HG03439 (cell line): ENCODE data around the gene SLC35A3.
"Not testable (repeated sequence)": the region's sequence is repeated elsewhere in the genome, so short reads cannot be mapped to it uniquely, and the experiment has no call there.

ENCODE experiments used
- ATAC-seq: cut with Tn5 transposase; IDR thresholded peaks from one replicate; pipeline ENCODE4 v1.9.1; 2021; ENCODE audit warnings: mild to moderate bottlenecking, moderate library complexity; ENCODE audit not compliant: unreplicated experiment

Gene SLC35A3

DNA sequence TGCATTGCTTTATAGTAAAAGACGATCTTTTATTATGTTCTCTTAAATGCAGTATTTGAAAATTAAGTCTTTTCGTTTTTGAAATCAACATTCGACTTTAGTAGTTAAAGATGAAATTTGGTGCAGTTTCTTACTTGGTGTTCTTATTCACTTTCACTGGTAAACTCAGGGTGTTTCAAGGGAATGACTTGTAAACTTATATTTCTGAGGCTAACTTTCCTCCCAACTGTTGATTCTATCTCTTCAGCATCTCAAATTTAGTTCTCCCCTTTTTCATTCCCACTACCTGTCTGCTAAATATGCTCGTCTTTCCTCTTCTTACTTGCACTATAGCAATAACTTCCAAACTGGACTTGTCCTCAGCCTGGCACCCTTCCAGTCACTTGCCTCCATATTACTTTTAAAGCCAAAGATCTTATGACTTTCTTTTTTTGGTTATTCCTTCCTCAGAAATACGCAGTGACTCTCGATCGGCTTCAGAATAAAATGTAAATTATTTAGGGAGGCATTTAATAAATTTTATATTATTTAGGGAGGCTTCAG lies 988 bp downstream of the SLC35A3 start:
- ATAC-seq: no peak

DNA sequence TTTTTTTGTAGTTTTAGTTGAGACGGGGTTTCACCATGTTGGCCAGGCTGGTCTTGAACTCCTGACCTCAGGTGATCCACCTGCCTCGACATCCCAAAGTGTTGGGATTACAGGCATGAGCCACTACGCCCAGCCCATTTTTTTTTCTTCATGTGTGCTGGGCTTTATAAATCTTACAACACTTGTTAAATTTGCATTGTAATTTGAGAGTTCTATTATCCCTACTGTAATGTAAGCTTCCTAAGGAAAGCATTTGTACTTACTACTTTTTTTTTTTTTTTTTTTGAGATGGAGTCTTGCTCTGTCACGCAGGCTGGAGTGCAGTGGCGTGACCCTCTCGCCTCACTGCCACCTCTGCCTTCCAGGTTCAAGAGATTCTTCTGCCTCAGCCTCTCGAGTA lies 2.3 kb downstream of the SLC35A3 start:
- ATAC-seq: not testable (repeated sequence)

- ATAC-seq: no peak
Observed at GRCh38 chr1:99975529-99975928, 5.7 kb downstream of the SLC35A3 start.

DNA sequence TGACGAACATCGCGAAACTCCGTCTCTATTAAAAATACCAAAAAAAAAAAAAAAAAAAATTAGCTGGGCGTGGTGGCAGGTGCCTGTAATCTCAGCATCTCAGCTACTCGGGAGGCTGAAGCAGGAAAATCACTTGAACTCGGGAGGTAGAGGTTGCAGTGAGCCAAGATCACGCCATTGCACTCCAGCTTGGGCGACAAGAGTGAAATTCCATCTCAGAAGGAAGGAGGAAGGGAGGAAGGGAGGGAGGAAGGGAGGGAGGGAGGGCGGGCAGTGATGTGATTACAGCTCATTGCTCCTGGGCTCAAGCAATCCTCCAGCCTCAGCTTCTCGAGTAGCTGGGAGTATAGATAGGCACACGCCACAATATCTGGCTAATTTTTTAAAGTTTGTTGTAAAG lies 7.5 kb downstream of the SLC35A3 start:
- not testable (repeated sequence) for ATAC-seq

DNA sequence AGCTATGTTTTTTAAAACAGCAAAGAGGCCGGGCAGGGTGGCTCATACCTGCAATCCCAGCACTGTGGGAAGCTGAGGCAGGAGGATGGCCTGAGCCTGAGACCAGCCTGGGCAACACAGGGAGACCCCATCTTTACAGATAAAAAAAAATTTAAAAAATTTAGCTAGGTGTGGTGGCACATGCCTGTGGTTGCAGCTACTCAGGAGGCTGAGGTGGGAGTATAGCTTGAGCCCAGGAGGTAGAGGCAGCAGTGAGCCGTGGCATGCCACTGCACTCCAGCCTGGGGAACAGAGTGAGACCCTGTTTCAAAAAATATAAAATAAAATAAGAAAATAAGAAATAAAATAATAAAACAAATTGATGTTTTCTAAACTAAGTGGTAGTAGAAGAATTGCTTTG lies 8.4 kb downstream of the SLC35A3 start:
- ATAC-seq: no peak

DNA sequence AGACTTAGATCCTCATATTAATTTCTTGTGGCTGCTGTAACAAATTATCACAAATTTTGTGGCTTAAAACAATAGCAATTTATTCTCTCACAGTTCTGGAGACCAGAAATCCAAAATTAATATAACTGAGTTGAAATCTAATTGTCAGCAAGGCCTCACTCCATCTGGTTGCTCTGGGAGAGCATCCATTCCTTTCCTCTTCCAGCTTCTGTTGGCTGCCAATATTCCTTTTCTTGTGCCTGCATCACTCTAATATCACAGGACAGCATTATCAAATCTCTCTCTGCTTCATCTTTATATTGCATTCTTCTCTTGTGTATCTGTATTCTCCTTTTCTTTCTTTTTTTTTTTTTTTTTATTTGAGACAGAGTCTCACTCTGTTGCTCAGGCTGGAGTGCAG lies 9.3 kb downstream of the SLC35A3 start:
- no peak for ATAC-seq

DNA sequence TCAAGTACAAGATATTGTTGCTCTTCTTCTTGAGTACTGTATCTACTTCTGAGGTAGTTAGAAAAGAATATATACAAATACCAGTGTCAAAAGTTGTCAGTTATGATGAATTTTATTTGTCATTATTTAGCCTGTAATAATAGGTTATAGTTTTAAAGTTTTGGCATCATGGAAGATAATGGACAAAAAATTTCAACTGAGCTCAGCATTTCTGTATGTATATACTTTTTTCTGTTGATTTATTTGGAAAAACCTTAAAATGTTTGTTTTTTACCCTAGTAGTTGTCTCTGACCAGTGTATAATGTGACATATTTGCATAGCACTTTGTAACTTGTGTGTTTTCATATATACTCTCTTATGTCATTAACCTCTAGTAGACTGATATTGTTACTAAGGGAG lies 11.1 kb downstream of the SLC35A3 start:
- no peak for ATAC-seq

DNA sequence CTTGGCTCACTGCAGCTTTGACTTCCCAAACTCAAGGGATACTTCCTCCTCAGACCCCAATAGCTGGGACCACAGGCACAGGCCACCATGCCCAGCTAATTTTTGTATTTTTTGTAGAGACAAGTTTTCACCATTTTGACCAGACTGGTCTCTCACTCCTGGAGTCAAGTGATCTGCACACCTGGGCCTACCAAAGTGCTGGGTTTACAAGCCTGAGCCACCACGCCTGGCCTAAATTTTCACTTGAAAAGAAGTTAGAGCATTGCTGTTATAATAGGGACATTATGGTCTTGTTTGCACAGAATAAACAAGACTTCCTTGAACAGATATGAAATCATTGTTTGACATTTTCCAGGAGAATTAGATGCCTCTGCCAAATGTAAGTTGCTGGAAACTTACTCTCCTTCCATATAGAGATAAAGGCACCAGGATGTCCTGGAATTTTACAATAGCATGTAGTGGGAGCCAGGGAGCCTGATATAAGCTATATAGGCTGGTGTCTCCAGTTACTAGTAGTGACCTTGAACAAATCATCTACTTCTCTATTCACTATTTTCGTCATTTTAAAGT lies 16.9 kb downstream of the SLC35A3 start:
- ATAC-seq: no peak

- no peak for ATAC-seq
Observed at GRCh38 chr1:99988210-99988765, 18.5 kb downstream of the SLC35A3 start.

DNA sequence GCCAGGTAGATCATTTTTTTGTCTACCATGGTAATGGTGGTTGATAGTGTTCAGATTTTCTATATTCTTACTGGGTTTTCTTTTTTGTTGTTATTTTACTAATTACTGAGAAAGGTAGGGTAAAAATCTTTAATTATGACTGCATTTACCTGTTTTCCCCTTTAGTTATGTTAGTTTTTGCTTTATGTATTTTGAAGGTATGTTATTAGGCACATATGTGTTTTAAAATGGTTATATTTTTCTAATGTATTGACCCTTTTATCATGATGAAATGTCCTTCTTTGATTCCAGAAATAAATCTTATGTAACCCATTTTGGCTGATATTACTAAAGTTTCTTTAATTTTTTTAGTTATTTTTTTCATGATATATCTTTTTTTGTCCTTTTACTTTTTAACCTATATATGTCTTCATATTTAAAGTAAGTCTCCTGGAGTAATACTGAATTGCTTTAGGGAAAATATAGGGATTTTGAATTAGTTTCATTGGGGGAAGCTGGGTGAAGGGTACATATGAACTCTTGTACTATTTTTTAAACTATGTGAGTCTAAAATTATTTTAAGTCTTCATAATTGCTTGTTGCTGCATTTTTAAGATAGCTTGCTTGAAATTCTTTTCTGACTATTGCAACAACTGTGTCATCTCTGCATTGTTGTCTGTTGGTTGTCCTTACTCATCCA lies 22.4 kb downstream of the SLC35A3 start:
- no peak for ATAC-seq

DNA sequence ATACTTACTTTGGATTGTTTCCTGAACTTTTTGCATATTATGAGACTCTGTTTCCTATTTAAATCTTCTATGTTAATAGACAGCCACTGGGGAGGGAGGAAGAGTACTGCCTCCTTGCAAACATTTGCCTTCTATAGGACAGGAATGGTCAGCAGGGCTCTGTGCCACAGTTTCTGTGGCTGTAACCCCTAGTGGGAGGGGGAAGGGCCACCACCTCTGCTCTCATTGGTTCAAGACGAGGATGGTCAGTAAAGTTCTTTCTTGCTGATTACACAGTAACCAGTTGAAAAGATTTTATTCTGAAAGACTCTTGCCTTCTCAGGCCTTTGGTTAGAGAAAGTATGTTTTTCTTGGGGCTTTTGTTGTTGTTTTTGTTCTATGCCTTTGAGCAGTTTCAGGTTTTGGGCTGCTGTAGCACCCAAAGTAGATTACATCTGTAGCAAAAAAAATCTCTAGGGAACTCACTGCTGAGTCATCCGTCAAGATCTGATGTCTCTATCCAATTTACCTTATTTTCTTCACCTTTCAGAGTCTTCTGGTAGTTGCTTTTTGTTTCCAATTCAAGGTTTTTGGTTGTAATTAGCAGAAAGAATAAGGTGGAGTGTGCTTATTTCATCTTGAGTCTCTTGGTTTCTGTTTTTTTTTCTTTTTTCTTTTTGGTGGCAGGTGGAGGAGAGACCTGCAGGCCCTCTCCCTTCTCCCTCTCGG lies 23.1 kb downstream of the SLC35A3 start:
- no peak for ATAC-seq

DNA sequence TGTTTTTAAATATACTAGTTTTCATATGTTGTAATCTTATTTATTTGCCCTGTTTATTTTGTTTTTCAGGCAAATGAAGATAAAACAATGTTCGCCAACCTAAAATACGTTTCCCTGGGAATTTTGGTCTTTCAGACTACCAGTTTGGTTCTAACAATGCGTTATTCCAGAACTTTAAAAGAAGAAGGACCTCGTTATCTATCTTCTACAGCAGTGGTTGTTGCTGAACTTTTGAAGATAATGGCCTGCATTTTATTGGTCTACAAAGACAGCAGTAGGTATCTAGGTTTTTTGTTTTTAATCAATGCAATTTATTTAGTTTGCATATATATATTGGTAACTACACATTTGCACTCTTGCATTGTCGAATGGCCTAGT lies 23.7 kb downstream of the SLC35A3 start:
- ATAC-seq: no peak

GRCh38 chr1:99994496-99994895 lies 24.7 kb downstream of the SLC35A3 start:
- ATAC-seq: no peak

DNA sequence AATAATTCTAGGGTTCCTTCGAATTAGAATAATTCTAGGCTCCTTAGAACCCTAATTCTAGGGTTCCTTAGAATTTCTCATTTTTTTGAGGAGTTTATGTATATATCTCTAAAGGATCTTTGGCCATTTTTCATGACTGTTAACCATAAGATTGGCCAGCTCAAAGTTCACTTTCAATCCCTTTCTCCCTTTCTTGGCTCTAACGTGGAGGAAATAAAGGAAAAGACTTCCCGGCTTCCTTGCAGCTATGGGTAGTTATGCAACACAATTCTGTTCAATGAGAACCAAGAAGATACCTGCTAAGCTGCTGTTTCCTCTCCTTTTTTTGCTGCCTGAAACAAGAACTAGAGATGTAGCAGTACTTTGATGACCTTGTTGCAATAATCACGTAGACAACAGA lies 27.2 kb downstream of the SLC35A3 start:
- no peak for ATAC-seq

DNA sequence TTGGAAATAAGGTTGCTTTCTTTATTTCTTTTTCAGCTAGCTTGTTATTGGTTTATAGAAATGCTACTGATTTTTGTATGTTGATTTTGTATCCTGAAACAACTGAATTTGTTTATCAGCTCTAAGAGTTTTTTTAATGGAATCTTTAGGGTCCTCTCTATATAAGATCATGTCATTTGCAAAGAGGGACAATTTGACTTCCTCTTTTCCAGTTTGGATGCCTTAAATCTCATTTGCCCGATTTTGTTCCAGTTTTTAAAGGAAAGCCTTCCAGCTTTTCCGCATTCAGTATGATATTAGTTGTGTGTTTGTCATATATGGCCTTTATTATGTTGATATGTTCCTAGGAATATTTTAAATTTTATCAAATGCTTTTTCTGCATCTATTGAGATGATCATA lies 31.7 kb downstream of the SLC35A3 start:
- no peak for ATAC-seq

- no peak for ATAC-seq
Observed at GRCh38 chr1:100005424-100005823, 35.6 kb downstream of the SLC35A3 start.

GRCh38 chr1:100006688-100007087 lies 36.9 kb downstream of the SLC35A3 start:
- ATAC-seq: no peak

DNA sequence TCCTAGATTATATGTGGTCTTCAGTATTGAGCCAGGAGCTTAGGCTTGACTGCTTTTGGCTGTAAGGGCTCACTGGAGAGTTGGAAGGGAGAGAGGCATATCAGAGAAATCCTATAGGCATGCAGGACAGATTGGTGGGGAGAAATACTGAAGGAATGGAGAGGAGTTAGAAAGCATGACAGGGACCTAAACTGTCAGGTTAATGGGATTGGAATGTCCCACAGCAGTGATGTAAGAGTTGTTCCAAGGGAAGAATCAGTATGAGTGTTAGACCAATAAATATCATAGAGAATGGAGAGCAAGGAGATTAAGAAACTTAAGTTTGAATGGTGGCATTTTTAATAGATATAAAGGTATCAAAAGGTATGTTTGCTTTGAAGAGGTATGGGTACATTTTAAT lies 39.7 kb downstream of the SLC35A3 start:
- no peak for ATAC-seq

GRCh38 chr1:100010804-100011203 lies 41.0 kb downstream of the SLC35A3 start:
- ATAC-seq: no peak

DNA sequence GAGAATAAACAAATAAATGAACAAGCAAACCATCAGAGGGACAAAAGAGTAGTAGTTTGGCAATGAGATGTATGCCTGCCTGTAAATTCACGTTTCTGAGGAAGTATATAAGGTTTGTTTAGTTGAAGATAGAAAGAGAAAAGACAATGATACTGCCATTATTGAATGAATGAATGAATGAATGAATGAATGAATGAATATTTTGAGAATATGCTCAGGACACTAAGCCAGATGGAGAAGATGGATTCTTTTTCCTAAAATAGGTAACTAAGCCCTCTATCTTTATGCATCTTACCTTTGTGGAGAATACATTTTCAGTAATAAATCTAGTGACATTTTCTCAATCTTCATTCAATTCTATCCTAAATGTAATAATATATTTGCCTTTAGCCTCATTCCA lies 49.4 kb downstream of the SLC35A3 start:
- ATAC-seq: no peak

DNA sequence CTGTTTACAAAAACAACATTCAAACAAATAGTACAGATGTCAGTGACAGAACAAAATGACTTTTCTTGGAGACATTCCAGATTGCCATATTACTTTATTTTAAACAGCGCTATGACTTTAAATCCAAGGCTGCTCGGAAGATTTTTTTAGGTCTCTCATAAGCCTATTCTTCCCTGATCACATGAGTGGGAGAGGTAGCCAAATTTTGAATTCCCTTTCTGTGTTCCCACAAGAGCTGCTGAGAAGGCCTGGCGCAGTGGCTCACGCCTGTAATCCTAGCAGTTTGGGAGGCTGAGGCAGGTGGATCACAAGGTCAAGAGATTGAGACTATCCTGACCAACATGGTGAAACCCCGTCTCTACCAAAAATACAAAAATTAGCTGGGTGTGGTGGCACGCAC lies 53.7 kb downstream of the SLC35A3 start:
- ATAC-seq: no peak

GRCh38 chr1:100027212-100027611 lies 57.4 kb downstream of the SLC35A3 start:
- no peak for ATAC-seq
